GM23248 (cell line): Measurements from ENCODE around the gene PPP2R3B.

Experiments used
- EZH2 ChIP-seq: fragments of 200-600 bp; sonication (generic); IDR thresholded peaks from 2 replicates; pipeline ENCODE4 v1.6.1; 2018; ENCODE audit warnings: antibody characterized with exemption, mild to moderate bottlenecking; ENCODE audit not compliant: insufficient read depth, poor library complexity, severe bottlenecking
- EZH2phosphoT487 ChIP-seq: fragments of 200-600 bp; sonication (generic); IDR thresholded peaks from 2 replicates; pipeline ENCODE4 v1.6.1; 2018; ENCODE audit warnings: antibody characterized with exemption, moderate library complexity, mild to moderate bottlenecking, low read depth; ENCODE audit not compliant: insufficient read depth

GRCh38 chrX:431492-432111 is 44.9 kb upstream of the PPP2R3B start:
- TF ChIP-seq EZH2 (no peak), EZH2phosphoT487 (no peak)
